HEK293 (cell line): ENCODE measurements around the gene SFMBT2.

Source experiments
- ATF2 ChIP-seq: fragments of 450-650 bp; formaldehyde crosslinking; IDR thresholded peaks from 2 replicates; pipeline ENCODE4 v1.5.1; 2016; ENCODE audit warnings: missing biosample characterization, missing genetic modification characterization, low read depth
- CTCF ChIP-seq: fragments of 450-650 bp; formaldehyde crosslinking; IDR thresholded peaks from 2 replicates; pipeline ENCODE4 v1.5.1; 2016; ENCODE audit warnings: missing biosample characterization, missing genetic modification characterization
- KLF10 ChIP-seq: fragments of 450-650 bp; IDR thresholded peaks from 2 replicates; pipeline ENCODE4 v1.5.1; 2018; ENCODE audit warnings: missing biosample characterization, mild to moderate bottlenecking, missing genetic modification characterization
- YY1 ChIP-seq: fragments of 450-650 bp; formaldehyde crosslinking; IDR thresholded peaks from 2 replicates; pipeline ENCODE4 v1.5.1; 2018; ENCODE audit warnings: missing biosample characterization, missing genetic modification characterization
- ZBTB11 ChIP-seq: fragments of 450-650 bp; formaldehyde crosslinking; conservative IDR thresholded peaks from 2 replicates; pipeline ENCODE4 v1.5.1; 2016; ENCODE audit warnings: low read depth, missing biosample characterization, missing genetic modification characterization
- ZNF776 ChIP-seq: fragments of 450-650 bp; formaldehyde crosslinking; IDR thresholded peaks from 2 replicates; pipeline ENCODE4 v1.5.0; 2017; ENCODE audit warnings: missing biosample characterization, missing genetic modification characterization, borderline replicate concordance
- TF ChIP-seq, protein P1 (sequence below): fragments of 450-650 bp; formaldehyde crosslinking; IDR thresholded peaks from 2 replicates; pipeline ENCODE4 v1.5.1; 2016; ENCODE audit warnings: missing biosample characterization, missing genetic modification characterization
- TF ChIP-seq, protein P2 (sequence below): fragments of 450-650 bp; formaldehyde crosslinking; optimal IDR thresholded peaks from 2 replicates; pipeline ENCODE3; 2016; ENCODE audit warnings: missing biosample characterization, mild to moderate bottlenecking, missing genetic modification characterization

DNA sequence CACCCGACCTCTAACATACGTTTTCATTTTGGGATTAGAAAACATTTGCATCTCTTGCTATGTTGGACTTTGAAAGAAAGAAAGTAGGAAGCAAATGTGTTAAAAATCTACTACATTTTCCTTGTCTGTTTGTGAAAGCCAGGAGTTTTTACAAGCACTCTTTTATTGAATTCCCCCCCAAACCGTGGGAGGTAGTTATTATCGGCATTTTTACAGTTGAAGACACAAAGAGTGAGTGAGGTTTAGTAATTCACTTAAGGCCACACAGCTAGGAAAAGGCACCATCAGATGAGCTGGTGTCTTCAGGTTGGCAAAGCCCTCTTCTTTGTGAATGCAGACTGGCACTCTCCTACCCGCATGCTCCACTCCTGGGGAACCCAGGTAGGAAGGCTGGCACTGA, 23.5 kb upstream of the SFMBT2 start:
- no peak for TF ChIP-seq ATF2 (tag by site-specific recombination)
- TF ChIP-seq KLF10 (tag by site-specific recombination) = no peak
- TF ChIP-seq, protein P1, sequence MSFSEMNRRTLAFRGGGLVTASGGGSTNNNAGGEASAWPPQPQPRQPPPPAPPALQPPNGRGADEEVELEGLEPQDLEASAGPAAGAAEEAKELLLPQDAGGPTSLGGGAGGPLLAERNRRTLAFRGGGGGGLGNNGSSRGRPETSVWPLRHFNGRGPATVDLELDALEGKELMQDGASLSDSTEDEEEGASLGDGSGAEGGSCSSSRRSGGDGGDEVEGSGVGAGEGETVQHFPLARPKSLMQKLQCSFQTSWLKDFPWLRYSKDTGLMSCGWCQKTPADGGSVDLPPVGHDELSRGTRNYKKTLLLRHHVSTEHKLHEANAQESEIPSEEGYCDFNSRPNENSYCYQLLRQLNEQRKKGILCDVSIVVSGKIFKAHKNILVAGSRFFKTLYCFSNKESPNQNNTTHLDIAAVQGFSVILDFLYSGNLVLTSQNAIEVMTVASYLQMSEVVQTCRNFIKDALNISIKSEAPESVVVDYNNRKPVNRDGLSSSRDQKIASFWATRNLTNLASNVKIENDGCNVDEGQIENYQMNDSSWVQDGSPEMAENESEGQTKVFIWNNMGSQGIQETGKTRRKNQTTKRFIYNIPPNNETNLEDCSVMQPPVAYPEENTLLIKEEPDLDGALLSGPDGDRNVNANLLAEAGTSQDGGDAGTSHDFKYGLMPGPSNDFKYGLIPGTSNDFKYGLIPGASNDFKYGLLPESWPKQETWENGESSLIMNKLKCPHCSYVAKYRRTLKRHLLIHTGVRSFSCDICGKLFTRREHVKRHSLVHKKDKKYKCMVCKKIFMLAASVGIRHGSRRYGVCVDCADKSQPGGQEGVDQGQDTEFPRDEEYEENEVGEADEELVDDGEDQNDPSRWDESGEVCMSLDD (tag by site-specific recombination) = no peak
- no peak for TF ChIP-seq CTCF (tag by site-specific recombination)
- TF ChIP-seq, protein P2, sequence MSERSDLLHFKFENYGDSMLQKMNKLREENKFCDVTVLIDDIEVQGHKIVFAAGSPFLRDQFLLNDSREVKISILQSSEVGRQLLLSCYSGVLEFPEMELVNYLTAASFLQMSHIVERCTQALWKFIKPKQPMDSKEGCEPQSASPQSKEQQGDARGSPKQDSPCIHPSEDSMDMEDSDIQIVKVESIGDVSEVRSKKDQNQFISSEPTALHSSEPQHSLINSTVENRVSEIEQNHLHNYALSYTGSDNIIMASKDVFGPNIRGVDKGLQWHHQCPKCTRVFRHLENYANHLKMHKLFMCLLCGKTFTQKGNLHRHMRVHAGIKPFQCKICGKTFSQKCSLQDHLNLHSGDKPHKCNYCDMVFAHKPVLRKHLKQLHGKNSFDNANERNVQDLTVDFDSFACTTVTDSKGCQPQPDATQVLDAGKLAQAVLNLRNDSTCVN (tag by site-specific recombination) = no peak
- TF ChIP-seq ZBTB11 (tag by site-specific recombination) = no peak
- no peak for TF ChIP-seq YY1 (tag by site-specific recombination)
- TF ChIP-seq ZNF776 (tag by site-specific recombination) = no peak
